GM19025 (cell line): ENCODE data around the gene NFYC.

Experiments used
- ATAC-seq: cut with Tn5 transposase; IDR thresholded peaks from one replicate; pipeline ENCODE4 v1.9.1; 2021; ENCODE audit warnings: mild to moderate bottlenecking, low read depth, moderate library complexity; ENCODE audit not compliant: unreplicated experiment

Gene NFYC

DNA sequence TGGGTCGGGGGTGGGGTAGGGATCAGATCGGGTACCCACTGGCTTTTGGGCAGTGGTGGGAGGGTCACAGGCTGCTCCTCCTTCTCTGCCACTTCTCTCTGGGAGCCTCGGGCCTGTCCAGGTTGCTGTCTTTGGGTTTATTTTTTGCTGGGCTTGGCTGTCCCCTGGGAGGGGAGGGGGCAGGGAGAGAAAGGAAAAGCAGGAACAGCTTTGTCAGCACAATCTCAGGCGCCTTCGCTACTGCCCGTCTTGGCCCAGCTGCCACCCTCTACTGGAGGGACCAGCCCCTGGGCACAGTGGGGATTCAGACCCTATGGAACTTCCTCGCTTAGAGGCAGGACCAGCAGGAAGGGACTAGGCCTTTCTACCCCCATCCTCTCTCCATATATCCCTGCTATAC lies 100.5 kb downstream of the NFYC start:
- no peak for ATAC-seq

DNA sequence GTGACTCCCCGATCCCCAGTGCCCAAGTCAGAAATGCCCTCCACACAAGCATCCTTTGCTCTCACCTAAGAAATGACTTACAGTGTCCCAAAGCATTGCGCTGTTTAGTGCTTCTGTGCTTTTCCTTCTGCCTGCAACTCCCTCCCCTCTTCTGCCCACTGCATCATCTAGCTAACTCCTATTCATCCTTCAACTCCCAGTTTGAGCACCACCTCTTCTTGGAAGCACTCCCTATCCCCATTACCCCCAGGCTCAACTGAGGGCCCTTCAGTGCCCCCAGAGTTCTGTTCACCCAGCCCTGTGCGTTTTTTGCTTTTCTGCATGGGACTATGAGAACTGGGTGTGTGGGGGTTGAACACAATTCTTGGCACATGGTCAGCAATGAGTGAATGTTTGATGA lies 102.1 kb downstream of the NFYC start:
- ATAC-seq: no peak

DNA sequence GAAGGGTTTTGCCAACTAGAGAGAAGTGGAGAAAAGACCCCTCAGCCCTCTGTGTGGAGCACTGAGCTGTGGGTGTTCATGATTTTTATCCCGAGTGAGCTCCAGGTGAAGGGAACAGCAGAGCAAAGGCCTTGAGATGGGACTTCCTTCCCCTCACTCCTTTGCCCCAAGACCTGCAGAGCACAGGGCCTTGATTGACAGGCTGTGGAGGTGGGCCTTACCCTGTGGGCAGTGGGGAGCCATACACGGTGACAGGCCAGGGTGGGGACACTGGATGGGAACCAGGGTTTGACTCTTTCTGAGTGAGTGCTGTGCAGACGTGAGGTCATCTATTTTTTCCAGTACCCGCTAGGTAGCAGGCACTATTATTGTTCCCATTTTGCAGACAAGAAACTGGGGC lies 102.5 kb downstream of the NFYC start:
- no peak for ATAC-seq

- no peak for ATAC-seq
Measured at GRCh38 chr1:40794974-40795715, 103.6 kb downstream of the NFYC start.

GRCh38 chr1:40795811-40796586 lies 104.5 kb downstream of the NFYC start:
- no peak for ATAC-seq

DNA sequence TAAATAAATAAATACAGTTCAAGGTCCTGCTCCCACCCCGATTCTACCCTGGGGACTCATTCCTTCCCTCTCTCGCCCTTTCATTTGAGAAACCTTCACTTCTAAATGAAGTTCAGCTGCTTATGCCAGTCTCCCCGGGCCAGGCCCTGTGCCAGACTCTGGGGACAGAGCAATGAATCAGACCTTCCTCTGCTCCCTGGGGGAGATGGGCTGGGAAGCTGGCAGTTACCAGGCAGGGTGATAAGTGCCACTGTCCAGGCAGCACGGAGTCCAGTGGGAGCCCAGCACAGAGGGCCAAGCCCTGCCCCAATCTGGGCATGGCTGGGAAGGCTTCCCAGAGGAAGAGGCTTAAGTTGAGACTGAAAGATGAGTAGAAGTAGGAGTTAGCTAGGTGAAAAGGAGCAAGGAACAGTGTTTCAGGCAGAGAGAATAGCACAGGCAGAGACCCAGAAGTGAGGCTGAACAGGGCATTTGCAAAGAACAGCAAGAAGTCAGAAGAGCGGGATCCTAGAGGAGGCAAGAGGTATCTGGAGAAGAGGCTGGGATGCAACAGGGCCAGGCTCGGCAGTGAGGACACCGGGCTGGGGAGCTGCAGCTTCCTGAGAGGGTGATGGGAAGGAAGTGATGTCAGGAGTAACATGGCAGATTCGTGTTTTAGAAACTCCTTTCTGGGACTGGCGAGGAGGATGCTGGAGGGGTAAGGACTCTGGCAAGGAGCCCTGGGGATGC lies 105.6 kb downstream of the NFYC start:
- ATAC-seq: no peak

- no peak for ATAC-seq
Measured at GRCh38 chr1:40797668-40798010, 106.1 kb downstream of the NFYC start.

DNA sequence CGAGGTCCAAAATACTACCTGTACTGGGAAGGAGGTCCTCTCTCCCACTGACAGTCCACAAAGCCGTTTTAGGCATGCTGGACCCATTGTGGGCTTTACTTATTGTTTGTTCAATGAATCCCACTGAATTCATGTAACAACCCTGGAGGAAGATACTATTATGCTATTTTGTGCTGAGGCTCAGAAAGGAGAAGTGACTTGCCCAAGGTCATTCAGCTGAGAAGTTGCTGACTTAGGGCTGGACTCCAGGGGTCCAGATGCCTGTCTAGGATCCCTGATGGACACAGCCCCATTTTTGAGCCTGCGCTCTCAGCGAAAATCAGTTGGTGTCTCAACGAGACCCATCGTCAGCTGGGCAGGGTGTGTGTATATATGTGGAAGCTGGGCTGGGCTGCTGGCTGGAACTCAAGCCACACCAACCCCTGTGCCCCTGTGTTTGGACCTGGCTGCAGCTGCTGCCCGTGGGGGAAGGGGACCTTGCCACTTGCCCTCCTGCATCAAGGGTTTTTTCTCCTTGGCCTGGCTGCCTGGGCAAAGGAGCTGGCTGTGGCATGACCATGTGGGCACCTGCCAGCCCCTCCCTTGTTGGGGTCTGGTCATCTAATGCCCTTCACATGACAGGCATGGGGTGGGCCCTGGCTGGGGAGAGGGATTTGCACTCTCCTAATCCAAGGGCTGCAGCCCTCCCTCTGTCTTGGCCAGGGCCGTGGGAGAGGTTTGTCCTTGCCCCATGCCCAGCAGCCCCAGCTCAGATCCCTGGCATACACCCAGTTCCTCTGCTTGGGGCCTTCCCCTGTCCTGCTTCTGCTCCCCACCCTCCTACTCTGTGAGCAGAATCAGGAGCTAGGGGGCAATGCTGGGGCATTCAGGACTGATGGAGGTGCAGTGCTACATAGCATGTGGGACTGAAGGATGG lies 107.1 kb downstream of the NFYC start:
- ATAC-seq: no peak

DNA sequence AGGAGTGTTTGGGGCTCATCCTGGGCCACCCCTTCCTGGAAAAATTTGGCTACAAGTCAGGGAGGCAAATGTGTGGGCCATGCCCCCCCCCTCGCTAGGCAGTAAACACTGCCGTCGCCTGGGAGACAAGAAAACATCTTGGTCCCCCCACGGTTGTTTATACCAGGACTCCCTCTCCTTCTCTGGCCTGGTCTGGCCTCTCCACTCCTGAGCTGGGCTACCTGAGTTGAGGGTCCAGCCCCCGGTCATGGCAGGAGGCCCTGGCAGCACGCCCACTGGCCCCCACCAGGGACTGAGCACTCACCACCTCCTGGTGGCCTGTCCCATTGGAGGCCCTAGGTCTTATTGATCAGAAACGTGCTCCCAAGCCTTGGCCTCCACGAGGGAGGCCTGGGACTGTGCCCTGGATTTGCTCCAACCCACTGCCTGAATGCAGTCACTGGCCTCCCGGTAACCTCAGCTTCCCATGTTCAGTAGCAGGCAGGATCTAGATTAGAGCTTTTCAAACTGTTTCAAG lies 107.9 kb downstream of the NFYC start:
- no peak for ATAC-seq

DNA sequence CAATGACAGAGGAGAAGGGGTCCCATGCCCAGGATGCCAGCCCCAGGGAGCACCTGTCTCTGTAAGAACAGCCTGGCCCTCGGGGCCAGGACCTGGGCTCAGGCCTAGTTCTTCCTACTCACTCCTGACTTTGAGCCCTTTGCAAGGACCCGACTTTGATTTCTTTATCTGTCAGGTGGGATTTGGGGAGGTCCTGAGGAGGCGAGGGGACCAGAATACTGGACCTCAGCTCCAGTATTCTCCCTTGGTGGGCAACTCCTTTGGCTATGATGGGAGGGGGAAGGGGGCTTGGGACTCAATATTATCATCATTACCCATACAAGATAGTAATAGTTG lies 110.2 kb downstream of the NFYC start:
- ATAC-seq: no peak

DNA sequence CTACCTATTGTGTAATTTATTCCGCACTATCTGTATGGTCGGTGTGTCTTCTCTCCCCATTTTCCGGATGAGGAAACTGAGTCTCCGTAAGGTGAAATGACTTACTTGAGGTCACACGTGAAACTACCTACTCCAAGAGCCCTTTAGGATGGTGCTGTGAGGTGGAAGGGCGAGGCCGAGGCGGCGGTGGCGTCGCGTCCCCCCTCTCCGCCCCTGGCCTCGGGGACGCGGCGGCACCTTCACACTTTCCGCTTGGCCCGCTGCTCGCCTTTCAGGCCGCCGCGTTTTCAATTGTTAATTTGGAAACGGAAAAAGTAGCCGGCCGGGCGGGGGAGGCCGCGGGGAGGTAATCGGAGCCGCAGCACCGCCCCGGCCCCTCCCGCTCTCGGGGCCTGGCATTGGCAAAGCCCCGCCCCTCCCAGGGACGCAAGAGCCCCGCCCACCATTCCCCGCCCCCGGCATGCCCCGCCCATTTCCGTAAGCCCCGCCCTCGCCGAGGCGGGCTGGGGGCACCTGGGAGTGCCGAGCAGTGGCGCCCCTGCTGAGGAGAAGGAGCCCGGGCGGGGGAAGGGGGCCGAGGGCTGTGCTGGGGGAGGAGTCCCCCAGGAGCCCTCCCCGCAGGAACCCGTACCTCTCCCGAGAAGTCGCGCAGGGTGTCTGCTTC lies 110.7 kb downstream of the NFYC start:
- ATAC-seq: peak; percentile 71

DNA sequence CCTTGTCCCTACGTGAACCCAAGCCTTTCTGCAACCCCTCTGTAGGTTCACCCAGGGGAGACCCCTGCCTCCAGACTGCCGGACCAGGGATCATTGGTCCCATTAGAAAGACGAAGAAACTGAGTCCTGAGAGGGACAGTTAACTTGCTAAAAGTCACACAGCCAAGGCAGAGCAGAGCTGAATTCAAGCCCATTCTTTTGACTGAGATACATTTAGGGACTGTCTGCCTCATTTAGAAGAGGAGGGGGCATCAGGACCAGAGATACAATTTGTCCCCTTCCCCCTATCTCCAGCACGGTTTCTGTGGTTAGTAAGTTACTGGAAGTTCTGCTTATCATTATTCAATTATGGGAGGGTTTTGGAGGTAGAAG lies 111.2 kb downstream of the NFYC start:
- ATAC-seq: no peak

DNA sequence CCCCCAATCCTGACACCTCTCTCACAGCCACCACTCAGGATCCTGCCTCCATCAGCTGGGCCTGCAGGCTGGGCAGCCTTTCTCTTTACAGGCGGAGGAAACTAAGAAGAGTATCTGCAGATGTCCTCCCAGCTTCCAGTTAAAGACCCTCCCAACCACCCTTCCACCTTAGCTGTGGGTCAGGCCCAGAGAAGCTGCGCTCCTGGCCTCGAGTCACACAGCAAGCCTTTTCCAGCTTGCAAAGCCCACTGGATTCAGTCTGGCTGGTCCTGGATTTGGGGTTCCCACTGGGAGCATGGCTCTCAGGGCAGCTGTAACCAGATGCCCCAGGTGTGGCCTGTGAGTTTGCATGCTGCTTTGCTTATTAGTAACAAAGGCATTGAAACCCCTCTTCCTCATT lies 111.9 kb downstream of the NFYC start:
- no peak for ATAC-seq

GRCh38 chr1:40803902-40804301 lies 112.4 kb downstream of the NFYC start:
- ATAC-seq: no peak

GRCh38 chr1:40806240-40806639 lies 114.7 kb downstream of the NFYC start:
- ATAC-seq: no peak

DNA sequence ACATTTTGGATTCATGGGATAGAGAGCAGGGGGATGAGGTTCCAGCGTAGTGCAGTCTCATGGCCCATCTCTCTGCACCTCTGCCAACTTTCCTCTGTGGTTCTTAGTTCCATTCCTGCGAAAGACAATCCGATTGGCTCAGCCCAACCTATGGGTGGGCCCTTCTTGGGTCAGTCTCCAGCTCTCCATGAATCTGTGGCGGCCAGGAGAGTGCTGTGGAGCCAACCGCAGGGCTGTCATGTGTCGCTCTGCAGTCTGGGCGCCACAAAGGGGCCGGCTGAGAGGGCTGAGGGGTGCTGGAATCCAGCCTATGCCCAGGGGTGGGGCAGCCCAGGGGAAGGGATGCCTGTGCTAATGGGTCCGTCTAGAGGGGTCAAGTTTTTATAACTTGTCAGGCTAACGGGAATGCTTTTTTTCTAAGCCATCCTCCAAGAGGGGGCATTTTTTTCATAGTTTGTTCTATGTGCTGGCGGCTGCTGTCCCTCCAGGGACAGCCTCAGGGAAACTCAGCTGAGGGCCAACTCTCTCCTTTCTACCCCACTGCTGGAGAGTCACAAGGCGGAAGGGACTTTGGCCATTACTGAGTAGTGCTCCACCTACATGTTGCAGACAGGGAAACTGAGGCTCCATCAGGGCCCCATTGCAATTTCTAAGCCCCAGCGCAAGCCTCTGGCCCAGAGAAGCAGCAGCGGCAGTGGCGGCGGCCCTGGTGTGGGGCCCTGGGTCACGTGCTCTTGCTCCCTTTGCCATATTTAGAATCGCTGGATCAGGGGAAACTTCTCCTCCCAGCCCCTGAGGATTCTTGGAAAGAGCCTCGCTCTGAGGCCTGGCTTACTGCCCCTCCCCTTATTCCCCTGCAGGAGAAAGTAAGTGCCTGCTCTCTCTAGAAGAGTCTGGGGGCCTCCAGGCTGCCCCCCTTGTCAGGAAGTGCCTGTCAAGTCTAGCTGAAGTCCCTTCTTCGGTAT lies 115.5 kb downstream of the NFYC start:
- no peak for ATAC-seq

DNA sequence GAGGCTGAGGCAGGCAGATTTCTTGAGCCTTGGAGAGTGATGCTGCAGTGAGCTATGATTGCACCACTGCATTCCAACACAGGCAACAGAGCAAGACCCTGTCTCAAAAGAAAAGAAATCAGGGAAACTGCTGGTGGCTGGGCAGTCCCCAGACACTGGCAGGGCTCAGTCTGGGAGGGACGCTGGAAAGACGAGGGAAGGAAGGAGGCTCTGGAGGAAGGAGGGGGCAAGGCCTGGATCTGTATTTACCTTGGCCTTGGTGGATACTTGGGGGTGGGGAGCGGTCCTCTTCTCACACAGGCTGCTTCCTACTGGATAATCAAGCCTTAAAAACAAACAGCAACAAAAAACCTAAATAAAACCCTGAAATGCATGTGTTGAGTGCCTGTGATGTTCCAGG lies 116.5 kb downstream of the NFYC start:
- ATAC-seq: no peak

DNA sequence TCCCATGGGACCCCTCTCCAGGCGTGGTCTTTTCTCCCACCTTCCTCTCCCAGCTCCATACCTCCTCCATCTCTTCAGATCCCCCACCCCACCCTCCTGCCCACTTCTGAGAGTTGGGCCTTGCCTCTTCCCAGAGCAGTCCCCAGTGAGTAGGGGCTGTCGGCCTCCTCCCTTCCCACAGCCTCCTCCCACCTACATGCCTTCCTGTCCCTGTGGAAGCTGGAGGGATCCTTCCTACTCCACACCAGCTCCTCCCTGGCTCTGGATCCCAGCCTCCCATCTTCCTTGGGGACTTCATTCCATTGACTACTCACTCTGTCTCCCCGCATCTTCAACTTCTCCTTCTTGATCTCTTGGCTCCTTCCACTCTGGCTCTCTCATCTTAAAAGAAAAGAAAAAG lies 116.9 kb downstream of the NFYC start:
- no peak for ATAC-seq

GRCh38 chr1:40808909-40809308 lies 117.4 kb downstream of the NFYC start:
- no peak for ATAC-seq
